NCI-H69 (cell line): ENCODE results near the gene APBA1.
A peak's percentile ranks its signal among the peaks of the same experiment; 100 is the strongest.

ENCODE experiments used
- DNase-seq: peaks from one replicate; lab custom pipeline; 2025; lab: John Stamatoyannopoulos, UW

Gene APBA1

GRCh38 chr9:69657269-69657668 lies 14.9 kb downstream of the APBA1 start:
- no peak for DNase-seq

DNA sequence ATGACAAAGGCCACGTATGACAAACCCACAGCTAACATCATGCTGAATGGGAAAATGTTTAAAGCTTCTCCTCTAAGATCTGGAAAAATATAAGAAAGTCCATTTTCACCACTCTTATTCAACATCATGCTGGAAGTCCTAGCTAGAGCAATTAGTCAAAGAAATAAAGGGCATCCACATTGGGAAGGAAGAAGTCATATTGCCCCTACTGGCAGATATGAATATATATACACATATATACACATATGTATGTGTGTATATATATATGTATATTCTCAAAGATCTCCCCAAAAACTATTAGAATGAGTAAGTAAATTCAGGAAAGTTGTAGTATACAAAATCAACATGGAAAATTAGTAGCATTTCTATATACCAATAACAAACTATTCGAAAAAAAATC lies 17.1 kb downstream of the APBA1 start:
- DNase-seq = no peak

GRCh38 chr9:69653261-69653660 lies 18.9 kb downstream of the APBA1 start:
- no peak for DNase-seq

GRCh38 chr9:69649566-69650250 lies 22.5 kb downstream of the APBA1 start:
- no peak for DNase-seq

DNA sequence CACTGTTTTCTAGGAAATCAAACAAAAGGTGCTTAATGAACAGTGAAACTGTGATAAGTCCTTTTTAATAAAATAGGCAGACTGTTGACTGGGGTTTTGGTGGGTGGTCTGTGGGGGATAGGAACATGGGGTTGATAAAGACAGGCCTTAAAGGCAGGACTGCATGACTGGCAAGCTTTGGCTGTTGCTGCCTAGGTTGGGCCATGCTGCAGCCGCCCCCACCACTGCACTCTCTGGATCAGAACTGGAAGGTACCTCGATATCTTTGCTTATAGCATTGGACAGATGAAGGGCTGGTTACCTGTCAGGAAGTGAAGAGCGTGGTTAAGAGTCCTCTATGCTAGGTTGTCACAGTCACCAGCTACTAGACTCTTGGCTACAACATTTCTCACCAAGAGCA lies 24.4 kb downstream of the APBA1 start:
- DNase-seq = no peak

- no peak for DNase-seq
Observed at GRCh38 chr9:69646810-69647209, 25.4 kb downstream of the APBA1 start.

- no peak for DNase-seq
Observed at GRCh38 chr9:69645488-69645887, 26.7 kb downstream of the APBA1 start.

GRCh38 chr9:69643098-69643497 lies 29.1 kb downstream of the APBA1 start:
- DNase-seq = no peak

- DNase-seq = peak; percentile 34
Observed at GRCh38 chr9:69637817-69638200, 34.4 kb downstream of the APBA1 start.

DNA sequence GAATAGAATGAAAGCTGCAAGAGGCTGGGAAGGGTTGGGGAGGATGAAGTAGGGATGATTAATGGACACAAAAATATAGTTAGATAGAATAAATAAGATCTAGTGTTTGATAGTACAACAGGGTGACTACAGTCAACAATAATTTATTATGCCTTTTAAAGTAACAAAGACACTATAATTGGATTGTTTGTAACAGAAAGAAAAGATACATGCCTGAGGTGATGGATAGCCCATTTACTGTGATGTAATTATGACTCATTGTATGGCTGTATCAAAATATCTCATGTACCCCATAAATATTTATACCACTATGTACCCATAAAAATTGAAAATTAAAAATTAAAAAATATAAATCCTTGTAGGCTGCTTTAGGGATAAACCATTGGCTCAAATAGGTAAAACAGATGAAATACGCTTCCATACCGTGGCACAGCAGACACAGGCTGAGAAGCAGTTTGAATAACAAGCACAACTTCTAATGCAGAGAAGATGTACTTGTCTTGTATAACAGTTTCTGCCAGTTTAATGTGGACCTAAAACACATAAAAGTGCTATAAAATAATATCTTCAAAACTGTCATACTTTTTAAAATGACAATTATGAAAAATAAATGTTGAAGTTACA lies 34.9 kb downstream of the APBA1 start:
- peak; percentile 39 for DNase-seq

- no peak for DNase-seq
Observed at GRCh38 chr9:69633716-69634115, 38.5 kb downstream of the APBA1 start.

DNA sequence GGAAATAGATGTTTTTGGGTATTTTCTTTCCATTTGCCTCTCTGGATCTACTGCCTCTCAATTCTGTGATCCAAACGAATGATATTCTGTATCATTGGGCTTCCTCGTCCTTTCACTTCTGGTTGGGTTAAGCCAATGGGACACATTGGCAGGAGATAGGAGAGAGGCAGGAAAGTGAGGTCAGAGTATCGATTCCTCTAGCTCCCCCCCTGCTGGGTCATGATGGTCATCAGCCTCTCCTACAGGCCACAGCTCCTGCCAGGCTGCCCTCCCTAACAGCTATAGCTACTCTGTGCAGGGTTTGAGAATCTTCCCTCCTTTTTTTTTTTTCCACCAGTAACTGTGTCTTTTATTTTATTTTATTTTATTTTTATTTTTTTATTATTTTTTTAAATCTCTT lies 39.4 kb downstream of the APBA1 start:
- DNase-seq = no peak

DNA sequence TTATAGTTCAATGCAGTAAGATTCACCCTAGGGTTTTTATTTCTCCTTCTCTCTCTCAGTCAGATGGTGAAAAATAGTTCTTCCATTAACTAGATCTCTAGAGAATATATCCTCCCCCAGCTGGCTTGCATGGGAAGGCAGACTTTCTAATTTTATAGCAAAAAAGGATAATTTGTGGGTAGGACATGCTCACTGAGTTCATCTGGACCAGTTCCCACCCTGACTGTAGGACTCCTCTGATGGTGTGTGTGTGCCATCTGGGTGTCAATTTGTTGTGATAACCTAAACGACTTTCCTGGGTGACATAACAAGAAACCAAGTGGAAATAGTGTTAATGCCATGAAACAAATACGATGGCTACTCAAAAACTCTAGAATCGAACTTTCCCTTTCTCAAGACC lies 44.9 kb downstream of the APBA1 start:
- no peak for DNase-seq

- no peak for DNase-seq
Observed at GRCh38 chr9:69623276-69623675, 48.9 kb downstream of the APBA1 start.

DNA sequence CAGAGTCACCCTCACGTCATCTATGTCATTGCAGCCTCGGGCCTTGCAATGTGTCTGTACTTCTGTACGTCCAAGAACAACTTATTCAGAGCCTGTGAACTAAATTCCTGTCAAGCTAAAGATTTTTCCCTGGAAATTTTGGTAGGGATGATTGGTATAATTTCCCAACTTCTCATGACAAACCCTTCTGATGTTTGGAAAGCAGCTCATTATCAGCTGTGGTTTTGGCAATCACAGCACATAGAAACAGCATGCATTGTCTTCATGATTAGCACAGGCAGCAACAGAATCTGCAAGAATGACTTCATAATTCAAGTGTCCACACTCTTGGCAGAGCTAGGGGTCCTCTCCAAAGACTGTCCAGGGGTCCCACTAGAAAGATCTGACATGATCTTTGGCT lies 49.5 kb downstream of the APBA1 start:
- no peak for DNase-seq

- DNase-seq = no peak
Observed at GRCh38 chr9:69621730-69622460, 50.3 kb downstream of the APBA1 start.

- DNase-seq = no peak
Observed at GRCh38 chr9:69620731-69621130, 51.4 kb downstream of the APBA1 start.

GRCh38 chr9:69619233-69619632 lies 52.9 kb downstream of the APBA1 start:
- no peak for DNase-seq

DNA sequence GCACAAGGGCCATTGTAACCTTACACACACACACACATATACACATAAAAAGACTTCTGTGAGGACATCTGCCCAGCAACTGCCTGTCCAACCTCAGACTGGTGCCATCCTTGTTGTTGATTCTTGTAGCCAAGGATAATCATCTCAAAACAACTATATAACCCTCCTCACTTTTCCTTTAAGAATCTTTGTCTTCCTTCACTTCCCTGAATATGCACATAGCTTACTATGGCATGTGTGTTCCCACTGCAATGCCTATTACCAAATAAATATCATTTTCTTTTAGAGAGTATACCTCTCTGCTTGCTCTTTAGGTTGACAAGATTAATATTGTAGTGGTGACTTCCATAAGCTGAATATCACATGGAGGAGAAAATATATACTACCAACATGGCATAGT lies 55.2 kb downstream of the APBA1 start:
- DNase-seq = no peak

DNA sequence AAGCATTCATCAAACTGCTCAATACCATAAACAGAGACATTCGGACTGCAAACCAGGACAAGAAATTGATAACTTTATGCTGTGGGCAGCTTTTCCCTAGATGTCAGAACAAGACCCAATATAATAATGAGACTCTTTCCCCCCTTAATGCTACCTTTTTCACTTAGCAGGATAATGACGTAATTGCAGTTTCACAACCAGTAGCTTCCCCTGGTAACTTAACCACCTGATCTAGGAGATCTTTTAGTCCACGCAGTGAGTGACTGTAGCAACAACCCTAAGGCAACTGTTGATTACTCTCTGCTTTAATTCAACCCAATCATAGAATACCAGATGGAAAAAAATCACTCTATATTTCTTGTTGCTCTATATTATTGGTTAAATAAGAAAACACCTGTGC lies 56.3 kb downstream of the APBA1 start:
- DNase-seq = no peak

DNA sequence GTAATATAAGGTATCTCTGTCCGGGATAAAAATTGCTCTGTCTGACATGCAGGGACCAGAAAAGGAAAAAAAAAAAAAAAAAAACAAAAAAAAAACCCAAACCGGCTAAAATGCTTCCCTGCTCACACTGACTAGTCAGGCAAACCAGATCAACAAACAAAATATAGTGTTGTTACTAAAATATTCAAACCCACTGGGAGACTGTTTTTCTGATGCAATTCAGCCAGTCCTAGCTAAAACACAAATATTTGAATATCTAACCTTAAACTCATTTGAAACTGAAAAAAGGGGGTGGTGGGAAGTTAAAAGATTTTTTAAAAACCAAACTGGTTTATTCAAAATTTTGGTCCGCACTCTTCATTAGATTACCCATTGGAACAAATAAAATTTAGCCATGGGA lies 61.0 kb downstream of the APBA1 start:
- no peak for DNase-seq

DNA sequence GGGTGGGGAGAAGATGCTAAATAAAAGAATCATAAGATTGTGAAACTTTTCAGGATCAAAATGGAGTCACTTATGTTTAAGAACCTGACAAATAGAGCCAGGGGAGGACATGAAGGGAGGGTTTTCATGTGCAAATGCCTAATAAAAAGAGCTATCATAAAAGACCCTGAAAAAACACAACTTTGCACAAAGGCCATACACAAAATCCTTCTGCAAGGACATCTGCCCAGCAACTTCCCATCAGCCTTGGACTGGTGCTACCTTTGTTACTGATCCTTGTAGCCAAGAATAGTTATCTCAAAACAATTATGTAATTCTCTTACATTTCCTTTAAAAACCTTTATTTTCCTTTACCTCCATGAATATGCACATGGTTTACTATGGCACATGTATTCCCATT lies 63.0 kb downstream of the APBA1 start:
- no peak for DNase-seq

GRCh38 chr9:69606089-69606488 lies 66.1 kb downstream of the APBA1 start:
- DNase-seq = no peak
